Pons (tissue), 1 donor: ENCODE data around the gene ZNF358.

Experiments used
- DNase-seq: peaks from one replicate; pipeline ENCODE4 v3.0.0-alpha.2; 2016; ENCODE audit warnings: low spot score

Gene ZNF358

GRCh38 chr19:7515645-7516151, at the start of gene ZNF358:
ZNF358 (plus strand) TSS chr19:7516103; CDS start chr19:7519243, 3,140 bp downstream.
- DNase-seq, result peak; percentile 58

DNA sequence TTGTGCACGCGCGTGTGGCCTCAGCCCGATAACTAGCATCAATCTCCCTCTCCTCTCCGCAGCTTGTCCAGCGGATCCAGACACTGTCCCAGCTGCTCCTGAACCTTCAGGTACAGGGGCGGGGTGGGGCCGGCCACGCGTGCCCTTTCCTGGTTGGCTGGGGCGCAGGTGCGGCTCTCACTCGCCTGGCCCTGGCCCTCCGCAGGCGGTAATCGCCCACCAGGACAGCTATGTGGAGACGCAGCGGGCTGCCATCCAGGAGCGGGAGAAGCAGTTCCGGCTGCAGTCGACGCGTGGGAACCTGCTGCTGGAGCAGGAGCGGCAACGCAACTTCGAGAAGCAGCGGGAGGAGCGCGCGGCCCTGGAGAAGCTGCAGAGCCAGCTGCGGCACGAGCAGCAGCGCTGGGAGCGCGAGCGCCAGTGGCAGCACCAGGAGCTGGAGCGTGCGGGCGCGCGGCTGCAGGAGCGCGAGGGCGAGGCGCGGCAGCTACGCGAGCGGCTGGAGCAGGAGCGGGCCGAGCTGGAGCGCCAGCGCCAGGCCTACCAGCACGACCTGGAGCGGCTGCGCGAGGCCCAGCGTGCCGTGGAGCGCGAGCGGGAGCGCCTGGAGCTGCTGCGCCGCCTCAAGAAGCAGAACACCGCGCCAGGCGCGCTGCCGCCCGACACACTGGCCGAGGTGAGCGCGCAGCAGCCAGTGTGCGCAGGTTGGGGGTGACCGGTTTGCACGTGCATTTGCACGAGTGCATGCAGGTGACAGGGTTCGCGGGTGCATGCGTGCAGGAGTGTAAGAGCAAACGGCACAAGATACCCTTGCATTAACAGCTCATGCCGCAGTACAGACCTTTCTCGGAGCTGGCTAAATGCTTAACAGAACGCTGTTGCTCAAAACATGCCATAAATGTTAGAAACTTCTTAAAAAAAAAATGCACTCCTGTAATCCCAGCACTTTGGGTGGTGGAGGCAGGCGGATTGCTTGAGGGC, 48.6 kb upstream of the ZNF358 start:
- DNase-seq, result no peak

DNA sequence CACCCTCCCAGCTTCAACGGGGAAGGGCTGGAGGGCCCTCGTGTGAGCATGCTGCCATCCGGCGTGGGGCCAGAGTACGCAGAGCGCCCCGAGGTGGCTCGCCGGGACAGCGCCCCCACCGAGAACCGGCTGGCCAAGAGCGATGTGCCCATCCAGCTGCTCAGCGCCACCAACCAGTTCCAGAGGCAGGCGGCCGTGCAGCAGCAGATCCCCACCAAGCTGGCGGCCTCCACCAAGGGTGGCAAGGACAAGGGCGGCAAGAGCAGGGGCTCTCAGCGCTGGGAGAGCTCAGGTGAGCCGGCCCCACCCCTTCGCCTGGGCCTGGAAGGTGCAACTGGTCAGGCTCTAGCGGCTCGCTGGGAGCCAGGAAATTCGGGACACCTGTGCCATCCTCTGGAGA, 47.1 kb upstream of the ZNF358 start:
- DNase-seq, result no peak

DNA sequence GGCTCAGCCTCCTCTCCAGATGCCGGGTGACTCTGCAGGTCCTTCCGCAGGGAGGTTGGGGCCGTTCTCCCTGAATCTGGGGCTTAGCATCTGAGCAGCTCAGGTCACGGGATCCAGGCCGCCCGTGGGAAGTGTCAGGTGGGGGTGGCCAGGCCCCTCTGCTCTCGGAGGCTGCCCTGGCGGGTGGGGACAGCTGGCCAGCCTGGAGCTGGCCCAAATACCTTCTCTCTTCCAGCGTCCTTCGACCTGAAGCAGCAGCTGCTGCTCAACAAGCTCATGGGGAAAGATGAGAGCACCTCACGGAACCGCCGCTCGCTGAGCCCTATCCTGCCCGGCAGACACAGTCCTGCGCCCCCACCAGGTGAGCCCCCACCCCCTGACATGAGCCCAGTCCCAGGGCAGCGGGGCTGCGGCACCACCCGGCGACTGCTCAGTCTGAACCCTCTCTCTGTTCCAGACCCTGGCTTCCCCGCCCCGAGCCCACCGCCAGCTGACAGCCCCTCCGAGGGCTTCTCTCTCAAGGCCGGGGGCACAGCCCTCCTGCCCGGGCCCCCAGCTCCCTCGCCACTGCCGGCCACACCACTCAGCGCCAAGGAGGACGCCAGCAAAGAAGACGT, 46.1 kb upstream of the ZNF358 start:
- DNase-seq, result no peak

DNA sequence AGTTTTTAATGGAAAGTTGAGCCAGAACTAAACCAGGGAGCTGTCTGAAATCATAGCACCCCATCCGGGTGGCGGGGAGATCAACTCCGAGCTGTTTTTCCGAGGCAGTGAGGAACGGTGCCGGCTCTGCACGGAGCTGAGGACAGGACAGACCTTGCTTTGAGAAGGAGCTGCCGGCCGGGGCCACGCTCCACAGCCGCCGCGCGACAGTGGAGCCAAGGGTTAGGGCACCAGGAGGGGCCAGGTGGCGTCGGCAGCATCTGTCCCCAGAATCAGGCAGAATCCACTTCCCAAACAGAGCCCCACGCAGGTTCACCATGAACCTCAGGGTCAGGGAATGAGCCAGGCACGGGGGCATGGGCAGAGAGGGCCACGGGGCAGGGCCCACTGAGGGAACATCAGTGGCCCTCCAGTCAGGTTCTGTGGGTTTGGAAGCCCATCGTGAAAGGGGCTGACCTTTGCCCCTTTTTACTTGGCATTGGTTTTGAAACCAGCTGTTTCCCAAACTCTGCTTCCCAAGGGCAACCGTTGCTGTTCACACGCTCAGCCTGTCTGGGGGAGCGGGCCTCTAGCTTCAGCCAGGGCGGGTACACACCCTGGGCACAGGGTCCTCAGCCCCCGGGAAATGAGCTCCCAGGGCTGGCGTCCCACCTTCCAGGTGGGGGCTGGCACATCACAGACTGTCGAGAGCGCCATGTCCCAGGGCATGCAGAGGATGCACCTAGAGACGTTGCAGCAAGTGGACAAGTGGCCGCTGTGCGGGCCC, 45.2 kb upstream of the ZNF358 start:
- no peak for DNase-seq

- no peak for DNase-seq
Observed at GRCh38 chr19:7471696-7472615, 43.9 kb upstream of the ZNF358 start.

GRCh38 chr19:7475665-7476064, 40.2 kb upstream of the ZNF358 start:
- no peak for DNase-seq

GRCh38 chr19:7476241-7476640, 39.7 kb upstream of the ZNF358 start:
- no peak for DNase-seq

GRCh38 chr19:7476777-7477494, 39.0 kb upstream of the ZNF358 start:
- no peak for DNase-seq

- no peak for DNase-seq
Observed at GRCh38 chr19:7477758-7478157, 38.1 kb upstream of the ZNF358 start.

GRCh38 chr19:7478173-7478842, 37.6 kb upstream of the ZNF358 start:
- no peak for DNase-seq

GRCh38 chr19:7478843-7479227, 37.1 kb upstream of the ZNF358 start:
- no peak for DNase-seq

- no peak for DNase-seq
Observed at GRCh38 chr19:7480222-7480969, 35.5 kb upstream of the ZNF358 start.

DNA sequence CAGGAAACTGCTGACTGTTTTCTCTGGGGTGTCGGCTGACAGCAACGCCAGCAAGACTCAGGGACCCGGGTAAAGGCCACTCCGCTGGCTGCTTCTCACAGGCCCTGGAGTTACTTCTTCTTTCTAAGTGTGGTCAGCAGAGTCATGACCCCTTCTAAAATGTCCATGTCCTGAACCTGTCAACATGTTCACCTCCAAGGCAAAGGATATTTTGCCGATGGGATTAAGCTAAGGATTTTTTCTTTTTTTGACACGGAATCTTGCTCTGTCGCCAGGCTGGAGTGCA, 35.0 kb upstream of the ZNF358 start:
- DNase-seq, result no peak

- DNase-seq, result no peak
Observed at GRCh38 chr19:7482584-7483439, 33.1 kb upstream of the ZNF358 start.

DNA sequence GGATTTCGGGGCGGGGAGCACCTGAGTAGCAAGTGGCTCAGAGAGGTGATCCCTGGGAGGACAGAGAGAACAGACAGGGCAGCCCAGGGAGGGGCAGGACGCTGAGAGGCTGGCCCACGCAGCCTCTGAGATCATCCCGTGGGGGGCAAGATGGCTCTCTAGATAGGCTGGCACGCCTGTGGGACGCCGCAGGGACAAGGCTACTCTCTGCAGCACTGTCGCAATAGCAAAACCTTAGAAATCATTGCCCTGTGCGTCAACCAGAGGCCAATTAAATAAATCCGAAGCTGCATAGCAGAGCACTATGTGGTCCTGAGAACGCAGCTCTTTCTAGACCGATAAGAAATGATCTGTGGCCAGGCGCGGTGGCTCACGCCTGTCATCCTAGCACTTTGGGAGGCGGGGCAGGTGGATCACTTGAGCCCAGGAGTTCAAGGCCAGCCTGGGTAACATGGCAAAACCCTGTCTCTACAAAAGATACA, 32.1 kb upstream of the ZNF358 start:
- no peak for DNase-seq

GRCh38 chr19:7486923-7487322, 29.0 kb upstream of the ZNF358 start:
- no peak for DNase-seq

DNA sequence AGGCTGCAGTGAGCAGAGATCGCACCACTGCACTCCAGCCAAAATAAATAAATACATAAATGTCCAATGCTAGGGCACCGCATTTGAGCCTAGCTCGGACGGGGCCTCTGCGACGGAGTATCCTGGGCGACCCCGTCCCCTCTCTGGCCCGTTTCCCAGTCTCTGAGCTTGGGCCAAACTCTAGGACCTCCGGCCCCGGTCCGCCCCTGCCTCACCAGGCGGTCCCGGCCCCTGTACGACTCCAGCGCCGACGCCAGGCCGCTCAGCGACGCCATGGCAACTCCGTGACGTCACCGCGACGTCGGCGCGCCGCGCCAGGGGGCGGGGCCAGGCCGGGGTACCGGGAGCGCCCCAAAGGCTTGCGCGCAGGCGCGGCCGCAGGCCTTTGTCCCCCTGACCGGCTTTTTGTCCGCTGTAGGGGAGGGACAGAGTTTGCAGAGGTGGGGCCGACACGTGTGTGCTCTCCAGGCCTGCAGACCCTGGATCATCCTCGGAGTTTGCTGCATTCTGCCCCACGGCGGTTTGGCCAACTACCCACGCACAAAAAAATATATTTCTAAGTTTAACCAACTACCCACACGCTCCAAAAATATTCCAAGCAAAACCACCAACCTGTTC, 27.1 kb upstream of the ZNF358 start, which contains the start of gene PEX11G:
Gene PEX11G, minus strand, starts transcription at position 300 of the 618 bp plus-strand sequence. Its CDS starts 25 bp downstream, at position 275.
- peak; percentile 86 for DNase-seq
